Measurements from ENCODE around the gene PLA2G6.
"Not testable (repeated sequence)": the region's sequence is repeated elsewhere in the genome, so short reads cannot be mapped to it uniquely, and the experiment has no call there.

Gene PLA2G6

GRCh38 chr22:38148245-38148644, 33.4 kb downstream of the PLA2G6 start:
- peak; percentile 39 to 43 for DNase-seq (ENCODE audit: low read depth in 2 of 2)
- no peak for TF ChIP-seq CTCF (IDR thresholded peaks at IDR 0.05; ENCODE audit: low read depth, low read length)

GRCh38 chr22:38146166-38146565, 35.5 kb downstream of the PLA2G6 start:
- not testable (repeated sequence) for H3K4me3 ChIP-seq (replicated peaks in 1 of 2; ENCODE audit: low read depth in 2 of 2, low read length in 2 of 2); DNase-seq (ENCODE audit: low read depth in 2 of 2)

More at GRCh38 chr22:38148245-38148644, 33.4 kb downstream of the PLA2G6 start:
- H3K4me3 ChIP-seq (replicated peaks in 1 of 2; ENCODE audit: low read depth in 2 of 2, low read length in 2 of 2): no peak overlapping the region

- H3K4me3 ChIP-seq (replicated peaks in 1 of 2; ENCODE audit: low read depth in 2 of 2, low read length in 2 of 2): no peak overlapping the region
- TF ChIP-seq CTCF (IDR thresholded peaks at IDR 0.05; ENCODE audit: low read depth, low read length): no peak
- no peak for DNase-seq (ENCODE audit: low read depth in 2 of 2)
Observed at GRCh38 chr22:38144025-38144405, 37.6 kb downstream of the PLA2G6 start.

GRCh38 chr22:38142606-38143005, 39.0 kb downstream of the PLA2G6 start:
- no peak overlapping the region for H3K4me3 ChIP-seq (replicated peaks in 1 of 2; ENCODE audit: low read depth in 2 of 2, low read length in 2 of 2)
- no peak for DNase-seq (ENCODE audit: low read depth in 2 of 2)
- no peak for TF ChIP-seq CTCF (IDR thresholded peaks at IDR 0.05; ENCODE audit: low read depth, low read length)

GRCh38 chr22:38141217-38141973, 40.2 kb downstream of the PLA2G6 start:
- TF ChIP-seq CTCF (IDR thresholded peaks at IDR 0.05; ENCODE audit: low read depth, low read length): no peak
- DNase-seq (ENCODE audit: low read depth in 2 of 2): no peak
- no peak overlapping the region for H3K4me3 ChIP-seq (replicated peaks in 1 of 2; ENCODE audit: low read depth in 2 of 2, low read length in 2 of 2)

- DNase-seq (ENCODE audit: low read depth in 2 of 2): no peak
- TF ChIP-seq CTCF (IDR thresholded peaks at IDR 0.05; ENCODE audit: low read depth, low read length): no peak
Observed at GRCh38 chr22:38139901-38140300, 41.7 kb downstream of the PLA2G6 start.

GRCh38 chr22:38138961-38139360, 42.7 kb downstream of the PLA2G6 start:
- no peak for TF ChIP-seq CTCF (IDR thresholded peaks at IDR 0.05; ENCODE audit: low read depth, low read length)
- DNase-seq (ENCODE audit: low read depth in 2 of 2): no peak
- no peak overlapping the region for H3K4me3 ChIP-seq (replicated peaks in 1 of 2; ENCODE audit: low read depth in 2 of 2, low read length in 2 of 2)

More at GRCh38 chr22:38139901-38140300, 41.7 kb downstream of the PLA2G6 start:
- H3K4me3 ChIP-seq (replicated peaks in 1 of 2; ENCODE audit: low read depth in 2 of 2, low read length in 2 of 2): no peak overlapping the region

Data from cardiac fibroblast (primary cell).